Measurements from ENCODE around the gene TOX3.

Gene TOX3

DNA sequence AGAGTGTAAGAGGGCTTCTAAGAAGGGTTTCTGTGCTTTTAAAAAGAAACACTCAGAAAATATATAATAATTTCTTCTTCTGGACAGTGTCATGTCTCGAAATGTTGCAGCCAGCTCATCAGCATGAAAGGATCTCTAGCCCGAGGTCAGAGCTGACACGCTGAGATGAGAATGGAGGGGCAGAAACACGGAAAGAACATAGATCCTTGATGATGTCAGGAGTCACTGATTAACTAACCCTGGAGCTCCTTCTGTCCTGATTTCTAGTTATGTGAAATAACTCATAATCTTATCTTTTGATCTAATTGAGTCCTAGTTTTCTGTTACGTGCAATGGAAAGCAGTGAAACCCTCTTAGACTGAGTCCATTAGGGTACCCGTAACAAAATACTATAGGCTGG lies 10.3 kb upstream of the TOX3 start:
- ChIA-PET CTCF (no interaction called here), POLR2A (ENCODE audit: low non-redundant PET) (no interaction called here)
- TF ChIP-seq, protein P1, sequence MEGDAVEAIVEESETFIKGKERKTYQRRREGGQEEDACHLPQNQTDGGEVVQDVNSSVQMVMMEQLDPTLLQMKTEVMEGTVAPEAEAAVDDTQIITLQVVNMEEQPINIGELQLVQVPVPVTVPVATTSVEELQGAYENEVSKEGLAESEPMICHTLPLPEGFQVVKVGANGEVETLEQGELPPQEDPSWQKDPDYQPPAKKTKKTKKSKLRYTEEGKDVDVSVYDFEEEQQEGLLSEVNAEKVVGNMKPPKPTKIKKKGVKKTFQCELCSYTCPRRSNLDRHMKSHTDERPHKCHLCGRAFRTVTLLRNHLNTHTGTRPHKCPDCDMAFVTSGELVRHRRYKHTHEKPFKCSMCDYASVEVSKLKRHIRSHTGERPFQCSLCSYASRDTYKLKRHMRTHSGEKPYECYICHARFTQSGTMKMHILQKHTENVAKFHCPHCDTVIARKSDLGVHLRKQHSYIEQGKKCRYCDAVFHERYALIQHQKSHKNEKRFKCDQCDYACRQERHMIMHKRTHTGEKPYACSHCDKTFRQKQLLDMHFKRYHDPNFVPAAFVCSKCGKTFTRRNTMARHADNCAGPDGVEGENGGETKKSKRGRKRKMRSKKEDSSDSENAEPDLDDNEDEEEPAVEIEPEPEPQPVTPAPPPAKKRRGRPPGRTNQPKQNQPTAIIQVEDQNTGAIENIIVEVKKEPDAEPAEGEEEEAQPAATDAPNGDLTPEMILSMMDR (conservative IDR thresholded peaks at IDR 0.05; ENCODE audit: low read depth), result no peak
- H3K27ac ChIP-seq, result no peak overlapping the region
- no peak for DNase-seq (ENCODE audit: low spot score)

DNA sequence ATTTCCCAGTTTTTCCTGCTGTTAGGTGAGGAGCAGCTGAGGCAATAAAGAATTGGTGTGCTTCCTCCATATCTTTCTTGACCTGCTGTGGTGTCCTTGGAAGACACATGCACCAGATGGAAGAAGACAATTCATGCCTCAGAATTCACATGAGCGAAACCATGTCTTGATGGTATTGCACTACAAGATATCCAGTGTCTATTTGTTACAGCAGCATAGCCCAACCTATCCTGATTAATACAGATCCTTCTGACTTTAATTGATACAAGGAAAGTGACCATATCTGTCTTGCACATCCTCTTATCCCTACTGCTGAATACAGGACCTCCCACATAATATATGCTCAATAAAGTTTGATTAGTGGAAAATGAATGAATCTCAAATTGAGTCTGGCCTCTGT lies 9.1 kb upstream of the TOX3 start:
- ChIA-PET CTCF (no interaction called here), POLR2A (ENCODE audit: low non-redundant PET) (no interaction called here)
- H3K27ac ChIP-seq, result no peak overlapping the region
- TF ChIP-seq, protein P1 (conservative IDR thresholded peaks at IDR 0.05; ENCODE audit: low read depth), result no peak
- DNase-seq (ENCODE audit: low spot score), result no peak

DNA sequence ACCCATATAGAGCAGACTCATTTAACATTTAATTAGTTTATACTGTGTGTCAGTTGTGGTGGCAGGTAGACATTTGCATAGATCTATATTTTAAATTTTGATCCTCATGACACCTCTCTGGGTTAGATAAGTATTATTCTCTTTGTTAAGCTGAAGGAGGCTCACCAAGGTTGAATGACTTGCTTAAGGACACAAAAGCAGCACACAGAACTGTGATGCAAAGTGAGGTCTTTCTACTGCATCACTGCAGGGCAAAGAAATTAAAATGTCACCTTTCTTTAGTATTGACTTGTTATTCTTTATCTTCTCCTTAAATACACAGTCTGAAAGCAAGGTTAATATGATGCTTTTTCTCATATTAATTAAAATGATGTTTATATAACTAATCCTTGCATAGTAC lies 8.6 kb upstream of the TOX3 start:
- TF ChIP-seq, protein P1 (conservative IDR thresholded peaks at IDR 0.05; ENCODE audit: low read depth), result no peak
- ChIA-PET CTCF (no interaction called here), POLR2A (ENCODE audit: low non-redundant PET) (no interaction called here)
- H3K27ac ChIP-seq, result no peak overlapping the region
- DNase-seq (ENCODE audit: low spot score), result no peak

DNA sequence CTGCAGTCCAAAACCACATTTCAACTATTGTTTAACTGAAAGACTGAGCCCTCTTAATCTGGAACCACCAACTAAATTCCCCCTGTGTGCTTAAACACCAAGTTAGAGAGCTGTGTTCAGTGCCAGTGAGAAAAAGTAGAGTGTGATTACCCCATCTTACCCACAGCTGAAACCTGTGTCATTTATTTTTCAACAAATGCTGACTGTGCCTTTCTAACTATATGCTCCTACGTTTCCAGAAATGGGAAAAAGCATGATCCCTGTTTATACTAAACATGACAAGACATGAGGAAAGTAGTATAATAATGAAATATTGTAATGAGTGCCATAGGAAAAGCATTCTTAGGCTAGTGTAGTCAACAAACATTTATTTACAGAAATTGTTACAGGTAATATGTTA lies 7.4 kb upstream of the TOX3 start:
- ChIA-PET POLR2A (ENCODE audit: low non-redundant PET) (no interaction called here), CTCF (no interaction called here)
- no peak for DNase-seq (ENCODE audit: low spot score)
- TF ChIP-seq, protein P1 (conservative IDR thresholded peaks at IDR 0.05; ENCODE audit: low read depth), result no peak
- no peak overlapping the region for H3K27ac ChIP-seq

DNA sequence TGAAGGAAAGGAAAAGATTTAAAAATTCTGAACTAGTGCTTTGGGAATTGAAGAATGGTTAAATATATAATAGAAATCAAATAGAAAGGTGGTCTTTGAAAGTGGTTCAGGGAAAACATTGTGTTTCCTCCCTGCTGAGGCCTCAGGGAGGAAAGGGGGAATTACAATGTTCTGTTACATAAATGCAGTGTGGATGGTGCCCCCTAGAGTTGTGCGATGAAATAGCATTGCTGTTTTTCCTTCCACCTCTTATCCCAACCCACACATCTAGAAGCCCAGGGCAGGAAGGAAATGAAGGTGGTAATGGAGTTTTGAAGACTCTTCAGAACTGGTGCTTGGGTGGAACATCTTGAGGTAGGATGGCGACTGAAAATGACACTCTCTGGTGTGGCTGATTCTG lies 6.4 kb upstream of the TOX3 start:
- H3K27ac ChIP-seq, result no peak overlapping the region
- POLR2A ChIA-PET (ENCODE audit: low non-redundant PET), result no interaction called here
- DNase-seq (ENCODE audit: low spot score), result no peak
- CTCF ChIA-PET, result interaction anchor here (0.6 kb wide), 1 partner anchor 566 kb away, joined by 3 read pairs; no protein-coding TSS in a partner anchor
- TF ChIP-seq, protein P1 (conservative IDR thresholded peaks at IDR 0.05; ENCODE audit: low read depth), result no peak

DNA sequence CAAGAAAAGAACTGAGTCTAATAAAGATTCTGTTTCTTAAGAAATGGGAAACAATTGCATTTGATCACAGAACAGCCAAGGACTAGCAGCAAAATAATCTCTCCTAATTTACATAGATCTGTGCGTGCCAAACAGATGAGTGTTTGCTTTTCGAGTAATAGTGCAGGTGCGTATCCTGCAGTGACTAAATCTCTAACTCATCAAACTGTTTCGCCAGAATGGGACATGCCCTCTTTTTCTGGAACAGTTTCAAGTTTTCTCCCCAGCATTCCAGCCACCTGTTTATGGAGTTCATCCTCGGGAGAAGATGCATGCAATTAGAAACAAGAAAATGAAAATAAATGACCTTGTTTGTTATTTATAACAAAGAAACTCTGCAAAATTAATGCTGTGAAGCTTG lies 5.7 kb upstream of the TOX3 start:
- ChIA-PET POLR2A (ENCODE audit: low non-redundant PET) (no interaction called here), CTCF (interaction anchor here (0.6 kb wide), 1 partner anchor 565 kb away, joined by 3 read pairs; no protein-coding TSS in a partner anchor)
- DNase-seq (ENCODE audit: low spot score), result peak; percentile 59
- H3K27ac ChIP-seq, result no peak overlapping the region
- TF ChIP-seq, protein P1 (conservative IDR thresholded peaks at IDR 0.05; ENCODE audit: low read depth), result no peak

Data from RWPE1 (cell line).